Neutrophil (primary cell): ENCODE data around the gene RBM10.

Experiments used
- H3K27ac ChIP-seq: fragments of 200-600 bp; sonication (generic); 2 replicates; pipeline ENCODE4 v1.5.1; 2016; ENCODE audit warnings: mild to moderate bottlenecking, moderate library complexity
- H3K27me3 ChIP-seq: fragments of 200-600 bp; sonication (generic); 2 replicates; pipeline ENCODE4 v1.6.0; 2016; ENCODE audit warnings: mild to moderate bottlenecking
- H3K36me3 ChIP-seq: fragments of 200-600 bp; sonication (generic); 2 replicates; pipeline ENCODE4 v1.5.1; 2017
- H3K4me1 ChIP-seq, 2 experiments: fragments of 200-600 bp in 1 of 2; sonication (generic) in 1 of 2; 1 replicate in 1 of 2; 2 replicates in 1 of 2; pipeline versions ENCODE4 v1.5.1 to v1.6.1; 2013 to 2016; ENCODE audit warnings: low read depth in 1 of 2, low read length in 1 of 2, mild to moderate bottlenecking in 1 of 2, moderate library complexity in 1 of 2; ENCODE audit not compliant: control insufficient read depth in 1 of 2, insufficient read depth in 1 of 2
- H3K4me3 ChIP-seq, 2 experiments: fragments of 200-600 bp in 1 of 2; sonication (generic) in 1 of 2; 1 replicate in 1 of 2; 2 replicates in 1 of 2; pipeline ENCODE4 v1.5.1; 2013 to 2016; ENCODE audit warnings: low read depth in 1 of 2, low read length in 1 of 2, mild to moderate bottlenecking in 1 of 2, moderate library complexity in 1 of 2
- H3K9me3 ChIP-seq: fragments of 200-600 bp; sonication (generic); 2 replicates; pipeline ENCODE4 v1.5.1; 2016
- CTCF ChIP-seq: fragments of 200-600 bp; sonication (generic); IDR thresholded peaks from 2 replicates; pipeline ENCODE4 v1.5.1; 2016; ENCODE audit warnings: antibody characterized with exemption

Gene RBM10

GRCh38 chrX:47189906-47190305, 44.9 kb downstream of the RBM10 start:
- peaks cover 25% of the 10 kb centered on the region for H3K36me3 ChIP-seq
- no peak overlapping the region for H3K4me3 ChIP-seq
- H3K27ac ChIP-seq: no peak overlapping the region
- peaks cover 30 to 39% of the 10 kb centered on the region in 2 experiments for H3K4me1 ChIP-seq
- no peak for TF ChIP-seq CTCF
- H3K27me3 ChIP-seq: no peaks in the 10 kb centered on the region
- H3K9me3 ChIP-seq: no peaks in the 10 kb centered on the region

- TF ChIP-seq CTCF: no peak
- H3K36me3 ChIP-seq: peaks cover 18% of the 10 kb centered on the region
- H3K4me1 ChIP-seq: peaks cover 36 to 47% of the 10 kb centered on the region in 2 experiments
- no peaks in the 10 kb centered on the region for H3K27me3 ChIP-seq
- no peak overlapping the region for H3K27ac ChIP-seq
- no peaks in the 10 kb centered on the region for H3K9me3 ChIP-seq
- peak overlapping the region; percentile 38 to 43 for H3K4me3 ChIP-seq
These were observed 45.6 kb downstream of the RBM10 start for GRCh38 chrX:47190445-47191269.

GRCh38 chrX:47191331-47191730, 46.3 kb downstream of the RBM10 start:
- Histone ChIP-seq H3K4me3 (peak overlapping the region; percentile 38 to 43), H3K4me1 (peaks cover 43 to 53% of the 10 kb centered on the region in 2 experiments), H3K27me3 (no peaks in the 10 kb centered on the region), H3K27ac (no peak overlapping the region), H3K36me3 (peaks cover 12% of the 10 kb centered on the region), H3K9me3 (no peaks in the 10 kb centered on the region)
- no peak for TF ChIP-seq CTCF

- no peaks in the 10 kb centered on the region for H3K27me3 ChIP-seq
- H3K4me1 ChIP-seq: peaks cover 45 to 59% of the 10 kb centered on the region in 2 experiments
- no peaks in the 10 kb centered on the region for H3K9me3 ChIP-seq
- H3K27ac ChIP-seq: no peak overlapping the region
- no peak for TF ChIP-seq CTCF
- peaks cover 9% of the 10 kb centered on the region for H3K36me3 ChIP-seq
- peak overlapping the region; percentile 38 to 43 for H3K4me3 ChIP-seq
These were observed 46.9 kb downstream of the RBM10 start for GRCh38 chrX:47191806-47192401.

GRCh38 chrX:47193475-47194193, 48.6 kb downstream of the RBM10 start, which contains the start of gene UBA1:
Gene UBA1, plus strand, starts transcription at chrX:47193829. Its CDS starts 4,974 bp downstream, at chrX:47198803.
- Histone ChIP-seq H3K4me1 (peaks cover 48 to 65% of the 10 kb centered on the region in 2 experiments), H3K9me3 (no peaks in the 10 kb centered on the region), H3K4me3 (peak within 1 kb of the TSS; percentile 69 to 79), H3K27me3 (no peaks in the 10 kb centered on the region), H3K36me3 (peaks cover 13% of the 10 kb centered on the region), H3K27ac (peak within 1 kb of the TSS; percentile 95)
- peak; percentile 85 for TF ChIP-seq CTCF
